ENCODE data around the gene OR10A3. TPM values are rescaled to one million over a fixed set of nuclear protein-coding genes. Genes with fewer than 3 reads are reported as not detected.

OR10A3 gene
- total RNA-seq, 6 experiments from 2014 or later = 0.12 to 0.17 TPM; not detected in 4

GRCh38 chr11:7911011-7911410 is 30.5 kb downstream of the OR10A3 start:
- Mint-ChIP-seq H3K4me3 (no peak overlapping the region), H3K36me3 (ENCODE audit: low read depth) (no peaks in the 10 kb centered on the region), H3K4me1 (ENCODE audit: low read depth) (peaks cover 41% of the 10 kb centered on the region), H3K27ac (no peak overlapping the region), H3K27me3 (ENCODE audit: insufficient read depth) (peaks cover 3% of the 10 kb centered on the region; the same call in 1 of the 2 replicates), H3K9me3 (no peaks in the 10 kb centered on the region)
- TF ChIP-seq CTCF (IDR thresholded peaks at IDR 0.05) = no peak
- no peak for DNase-seq

GRCh38 chr11:7910286-7910788 is 31.2 kb downstream of the OR10A3 start:
- H3K9me3 Mint-ChIP-seq = no peaks in the 10 kb centered on the region
- peaks cover 2% of the 10 kb centered on the region; the same call in 1 of the 2 replicates for H3K27me3 Mint-ChIP-seq (ENCODE audit: insufficient read depth)
- H3K36me3 Mint-ChIP-seq (ENCODE audit: low read depth) = no peaks in the 10 kb centered on the region
- DNase-seq = no peak
- no peak for TF ChIP-seq CTCF (IDR thresholded peaks at IDR 0.05)
- H3K27ac Mint-ChIP-seq = no peak overlapping the region
- H3K4me3 Mint-ChIP-seq = no peak overlapping the region
- H3K4me1 Mint-ChIP-seq (ENCODE audit: low read depth) = peaks cover 47% of the 10 kb centered on the region

GRCh38 chr11:7909585-7910285 is 31.8 kb downstream of the OR10A3 start:
- H3K9me3 Mint-ChIP-seq = no peaks in the 10 kb centered on the region
- TF ChIP-seq CTCF (IDR thresholded peaks at IDR 0.05) = no peak
- H3K4me1 Mint-ChIP-seq (ENCODE audit: low read depth) = peaks cover 53% of the 10 kb centered on the region
- DNase-seq = peak; percentile 21
- no peak overlapping the region for H3K27ac Mint-ChIP-seq
- peaks cover 2% of the 10 kb centered on the region; the same call in 1 of the 2 replicates for H3K27me3 Mint-ChIP-seq (ENCODE audit: insufficient read depth)
- no peaks in the 10 kb centered on the region for H3K36me3 Mint-ChIP-seq (ENCODE audit: low read depth)
- H3K4me3 Mint-ChIP-seq = no peak overlapping the region

GRCh38 chr11:7907121-7907520 is 34.4 kb downstream of the OR10A3 start:
- Mint-ChIP-seq H3K4me1 (ENCODE audit: low read depth) (peaks cover 80% of the 10 kb centered on the region), H3K4me3 (peak overlapping the region; percentile 36; the same call in 1 of the 2 replicates), H3K27me3 (ENCODE audit: insufficient read depth) (peaks cover 2% of the 10 kb centered on the region; the same call in 1 of the 2 replicates), H3K9me3 (no peaks in the 10 kb centered on the region), H3K27ac (peak overlapping the region; percentile 71; the same call in 1 of the 2 replicates), H3K36me3 (ENCODE audit: low read depth) (no peaks in the 10 kb centered on the region)
- no peak for DNase-seq
- TF ChIP-seq CTCF (IDR thresholded peaks at IDR 0.05) = no peak

- peaks cover 86% of the 10 kb centered on the region for H3K4me1 Mint-ChIP-seq (ENCODE audit: low read depth)
- DNase-seq = no peak
- no peak for TF ChIP-seq CTCF (IDR thresholded peaks at IDR 0.05)
- H3K36me3 Mint-ChIP-seq (ENCODE audit: low read depth) = no peaks in the 10 kb centered on the region
- no peaks in the 10 kb centered on the region for H3K27me3 Mint-ChIP-seq (ENCODE audit: insufficient read depth)
- peak overlapping the region; percentile 71 for H3K27ac Mint-ChIP-seq
- H3K9me3 Mint-ChIP-seq = no peaks in the 10 kb centered on the region
- peak overlapping the region; percentile 36; the same call in 1 of the 2 replicates for H3K4me3 Mint-ChIP-seq
Observed at GRCh38 chr11:7906481-7906880, 35.0 kb downstream of the OR10A3 start.

All from HFFc6 (cell line).